ENCODE measurements around the gene FCHSD2. TPM values are rescaled to one million over a fixed set of nuclear protein-coding genes. Genes with fewer than 3 reads are reported as not detected.
A peak's percentile ranks its signal among the peaks of the same experiment; 100 is the strongest.

Gene FCHSD2
- total RNA-seq, 2 donors from 2014 or later, result 14.0 to 17.6 TPM

- no peak overlapping the region for H3K4me3 Mint-ChIP-seq
- DNase-seq, result peak; percentile 86
- no peaks in the 10 kb centered on the region for H3K27me3 ChIP-seq (ENCODE audit: control insufficient read depth, insufficient read depth, low read length, poor library complexity, severe bottlenecking)
- WGBS, 2 experiments (ENCODE audit: insufficient coverage in 1 of 2, insufficient read length in 1 of 2), result 79% methylated on average over 1 of the region's 1 CpG; no CpG with 5 or more reads in 1 of the 2 experiments
- no peaks in the 10 kb centered on the region for H3K27me3 Mint-ChIP-seq (ENCODE audit: insufficient read depth)
- H3K4me1 ChIP-seq (ENCODE audit: control insufficient read depth, insufficient read depth, low read length), result no peaks in the 10 kb centered on the region
- no peaks in the 10 kb centered on the region for H3K36me3 Mint-ChIP-seq (ENCODE audit: low read depth)
- H3K9me3 ChIP-seq (ENCODE audit: control insufficient read depth, low read length), result no peaks in the 10 kb centered on the region
- TF ChIP-seq, protein P1, sequence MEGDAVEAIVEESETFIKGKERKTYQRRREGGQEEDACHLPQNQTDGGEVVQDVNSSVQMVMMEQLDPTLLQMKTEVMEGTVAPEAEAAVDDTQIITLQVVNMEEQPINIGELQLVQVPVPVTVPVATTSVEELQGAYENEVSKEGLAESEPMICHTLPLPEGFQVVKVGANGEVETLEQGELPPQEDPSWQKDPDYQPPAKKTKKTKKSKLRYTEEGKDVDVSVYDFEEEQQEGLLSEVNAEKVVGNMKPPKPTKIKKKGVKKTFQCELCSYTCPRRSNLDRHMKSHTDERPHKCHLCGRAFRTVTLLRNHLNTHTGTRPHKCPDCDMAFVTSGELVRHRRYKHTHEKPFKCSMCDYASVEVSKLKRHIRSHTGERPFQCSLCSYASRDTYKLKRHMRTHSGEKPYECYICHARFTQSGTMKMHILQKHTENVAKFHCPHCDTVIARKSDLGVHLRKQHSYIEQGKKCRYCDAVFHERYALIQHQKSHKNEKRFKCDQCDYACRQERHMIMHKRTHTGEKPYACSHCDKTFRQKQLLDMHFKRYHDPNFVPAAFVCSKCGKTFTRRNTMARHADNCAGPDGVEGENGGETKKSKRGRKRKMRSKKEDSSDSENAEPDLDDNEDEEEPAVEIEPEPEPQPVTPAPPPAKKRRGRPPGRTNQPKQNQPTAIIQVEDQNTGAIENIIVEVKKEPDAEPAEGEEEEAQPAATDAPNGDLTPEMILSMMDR (conservative IDR thresholded peaks at IDR 0.05), result no peak
- H3K9me3 Mint-ChIP-seq, result no peaks in the 10 kb centered on the region
- no peak overlapping the region for H3K27ac Mint-ChIP-seq
- no peaks in the 10 kb centered on the region for H3K4me1 Mint-ChIP-seq
- H3K36me3 ChIP-seq (ENCODE audit: control insufficient read depth, insufficient read depth, low read length), result no peaks in the 10 kb centered on the region
- no peak overlapping the region for H3K4me3 ChIP-seq (ENCODE audit: low read length)
- H3K27ac ChIP-seq (ENCODE audit: low read depth, low read length), result no peak overlapping the region
- H3K9ac ChIP-seq (ENCODE audit: extremely low read depth, low read length, poor library complexity, severe bottlenecking), result no peak overlapping the region
Measured at GRCh38 chr11:73187854-73188253, 45.7 kb upstream of the FCHSD2 start.

GRCh38 chr11:73186886-73187285 is 44.8 kb upstream of the FCHSD2 start:
- Histone ChIP-seq H3K9me3 (ENCODE audit: control insufficient read depth, low read length) (no peaks in the 10 kb centered on the region), H3K27me3 (ENCODE audit: control insufficient read depth, insufficient read depth, low read length, poor library complexity, severe bottlenecking) (no peaks in the 10 kb centered on the region), H3K9ac (ENCODE audit: extremely low read depth, low read length, poor library complexity, severe bottlenecking) (no peak overlapping the region), H3K36me3 (ENCODE audit: control insufficient read depth, insufficient read depth, low read length) (no peaks in the 10 kb centered on the region), H3K27ac (ENCODE audit: low read depth, low read length) (no peak overlapping the region), H3K4me3 (ENCODE audit: low read length) (no peak overlapping the region), H3K4me1 (ENCODE audit: control insufficient read depth, insufficient read depth, low read length) (no peaks in the 10 kb centered on the region)
- Mint-ChIP-seq H3K36me3 (ENCODE audit: low read depth) (no peaks in the 10 kb centered on the region), H3K27ac (no peak overlapping the region), H3K4me3 (no peak overlapping the region), H3K4me1 (no peaks in the 10 kb centered on the region), H3K27me3 (ENCODE audit: insufficient read depth) (no peaks in the 10 kb centered on the region), H3K9me3 (no peaks in the 10 kb centered on the region)
- 40 to 53% methylated on average over 3 of the region's 4 CpGs for WGBS, 2 experiments (ENCODE audit: insufficient coverage in 1 of 2, insufficient read length in 1 of 2)
- DNase-seq, result no peak
- TF ChIP-seq, protein P1 (conservative IDR thresholded peaks at IDR 0.05), result no peak

- 89 to 90% methylated on average over 7 to 10 of the region's 10 CpGs for WGBS, 2 experiments (ENCODE audit: insufficient coverage in 1 of 2, insufficient read length in 1 of 2)
- Histone ChIP-seq H3K27me3 (ENCODE audit: control insufficient read depth, insufficient read depth, low read length, poor library complexity, severe bottlenecking) (no peaks in the 10 kb centered on the region), H3K27ac (ENCODE audit: low read depth, low read length) (no peak overlapping the region), H3K4me1 (ENCODE audit: control insufficient read depth, insufficient read depth, low read length) (no peaks in the 10 kb centered on the region), H3K4me3 (ENCODE audit: low read length) (no peak overlapping the region), H3K36me3 (ENCODE audit: control insufficient read depth, insufficient read depth, low read length) (no peaks in the 10 kb centered on the region), H3K9me3 (ENCODE audit: control insufficient read depth, low read length) (no peaks in the 10 kb centered on the region), H3K9ac (ENCODE audit: extremely low read depth, low read length, poor library complexity, severe bottlenecking) (no peak overlapping the region)
- H3K27ac Mint-ChIP-seq, result no peak overlapping the region
- TF ChIP-seq, protein P1 (conservative IDR thresholded peaks at IDR 0.05), result no peak
- no peaks in the 10 kb centered on the region for H3K4me1 Mint-ChIP-seq
- no peaks in the 10 kb centered on the region for H3K27me3 Mint-ChIP-seq (ENCODE audit: insufficient read depth)
- no peak overlapping the region for H3K4me3 Mint-ChIP-seq
- H3K9me3 Mint-ChIP-seq, result no peaks in the 10 kb centered on the region
- no peaks in the 10 kb centered on the region for H3K36me3 Mint-ChIP-seq (ENCODE audit: low read depth)
- DNase-seq, result no peak
Measured at GRCh38 chr11:73186294-73186850, 44.3 kb upstream of the FCHSD2 start.
